Activated T-helper 9 cell treated with anti-CD3 and anti-CD28 coated beads, Interleukin-2, amount 50 U/mL, for 16 hours (primary cell): ENCODE results near the gene THRAP3.

Source experiments
- DNase-seq: peaks from one replicate; pipeline ENCODE4 v3.0.0-alpha.2; 2020; ENCODE audit warnings: low read depth

Gene THRAP3

GRCh38 chr1:36327421-36328087, 103.3 kb downstream of the THRAP3 start:
- no peak for DNase-seq

DNA sequence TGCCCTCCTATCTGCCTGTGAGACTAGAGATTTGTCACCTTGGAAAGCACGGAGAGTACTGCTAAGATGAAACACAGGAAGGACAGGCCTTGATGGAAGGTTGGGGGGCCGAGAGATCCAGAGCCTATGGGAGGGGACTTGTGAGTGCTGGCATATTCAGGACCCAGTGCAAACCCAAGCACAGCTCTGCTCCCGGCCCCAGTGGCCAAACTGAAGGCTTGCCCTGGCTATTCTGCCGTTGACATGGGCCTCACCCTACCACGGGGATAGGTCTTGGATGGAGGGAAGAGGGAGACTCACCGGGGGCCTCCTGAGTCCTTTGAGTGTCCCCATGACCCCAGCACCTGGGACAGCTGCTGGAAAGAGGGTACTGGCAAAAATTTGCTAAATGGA, 103.8 kb downstream of the THRAP3 start:
- DNase-seq, result no peak

GRCh38 chr1:36328713-36329112, 104.5 kb downstream of the THRAP3 start:
- DNase-seq, result no peak

- DNase-seq, result no peak
Observed at GRCh38 chr1:36329817-36330216, 105.6 kb downstream of the THRAP3 start.

GRCh38 chr1:36330940-36331339, 106.7 kb downstream of the THRAP3 start:
- DNase-seq, result no peak

DNA sequence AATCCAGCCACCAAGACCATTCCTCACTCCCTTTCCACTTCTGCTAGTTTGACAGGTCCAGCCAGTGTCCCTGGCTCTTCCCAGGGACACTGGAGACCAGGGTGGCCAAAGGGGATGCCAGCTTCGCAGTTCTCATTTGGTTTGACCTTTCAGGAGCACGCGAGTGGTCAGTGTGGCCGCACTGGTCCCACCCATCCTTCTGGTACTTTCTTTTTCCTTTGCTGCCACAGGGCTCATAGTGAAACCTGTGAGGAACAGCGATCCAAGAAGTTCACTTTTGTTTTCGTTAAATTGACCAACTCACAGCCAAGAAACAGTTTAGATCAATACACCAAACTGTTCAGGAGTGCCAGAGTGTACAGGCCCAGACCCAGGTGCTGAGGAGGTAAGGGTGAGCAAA, 113.6 kb downstream of the THRAP3 start:
- no peak for DNase-seq

GRCh38 chr1:36339215-36339614, 115.0 kb downstream of the THRAP3 start:
- no peak for DNase-seq

DNA sequence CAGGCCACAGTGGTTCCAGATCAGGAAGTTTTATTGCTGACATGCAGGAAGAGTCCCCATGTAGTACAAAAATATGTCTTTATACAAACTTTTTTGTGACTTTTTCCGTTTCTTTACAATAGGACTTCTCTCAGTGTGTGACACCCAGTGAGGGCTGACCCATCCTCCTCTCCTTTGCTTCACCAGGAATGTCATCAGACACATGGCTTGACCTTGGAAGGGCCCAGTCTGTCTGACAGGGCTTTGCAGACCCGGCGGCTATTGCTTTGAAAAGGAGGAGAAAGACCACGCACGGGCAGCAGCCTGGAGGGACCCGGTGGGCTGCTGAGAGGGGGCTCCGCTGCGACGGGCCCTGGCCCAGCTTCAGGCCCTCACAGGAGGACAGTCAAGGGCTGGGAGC, 115.4 kb downstream of the THRAP3 start:
- DNase-seq, result no peak

- no peak for DNase-seq
Observed at GRCh38 chr1:36341626-36342320, 117.5 kb downstream of the THRAP3 start.

GRCh38 chr1:36342426-36343185, 118.4 kb downstream of the THRAP3 start:
- DNase-seq, result peak; percentile 43

DNA sequence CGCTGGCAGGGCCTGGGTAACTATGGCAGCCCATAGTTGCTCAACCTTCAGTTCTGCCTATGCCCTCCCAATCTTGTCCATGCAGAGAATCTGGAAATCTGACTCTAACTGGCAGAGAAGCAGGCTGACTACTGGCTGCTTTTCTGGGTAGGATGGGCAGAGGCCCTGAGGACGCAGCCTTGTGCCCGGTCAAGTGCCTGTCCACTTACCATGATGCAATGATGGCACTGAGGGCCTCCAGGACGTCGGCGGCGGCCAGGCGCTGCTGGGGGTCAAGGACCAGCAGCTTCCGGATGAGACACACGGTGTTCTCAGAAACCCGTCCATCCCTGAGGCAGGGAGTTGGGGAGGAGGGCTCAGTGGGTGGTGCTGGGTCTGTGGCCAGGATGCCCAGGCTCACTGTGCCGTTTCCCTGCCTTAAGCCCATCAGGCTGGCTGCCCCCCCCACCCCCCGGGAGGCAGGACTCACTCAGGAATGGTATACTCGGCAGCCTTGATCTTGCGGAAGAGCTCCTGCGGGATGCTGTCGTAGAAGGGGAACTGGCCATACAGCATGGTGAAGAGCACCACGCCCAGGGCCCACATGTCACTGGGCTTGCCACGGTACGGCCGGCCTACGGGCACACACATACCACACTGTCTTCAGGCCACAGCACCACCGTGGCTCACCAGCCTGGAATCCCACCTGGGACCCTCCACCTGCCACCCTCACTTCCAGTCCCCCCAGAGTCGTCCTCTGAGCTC, 119.6 kb downstream of the THRAP3 start:
- DNase-seq, result no peak

DNA sequence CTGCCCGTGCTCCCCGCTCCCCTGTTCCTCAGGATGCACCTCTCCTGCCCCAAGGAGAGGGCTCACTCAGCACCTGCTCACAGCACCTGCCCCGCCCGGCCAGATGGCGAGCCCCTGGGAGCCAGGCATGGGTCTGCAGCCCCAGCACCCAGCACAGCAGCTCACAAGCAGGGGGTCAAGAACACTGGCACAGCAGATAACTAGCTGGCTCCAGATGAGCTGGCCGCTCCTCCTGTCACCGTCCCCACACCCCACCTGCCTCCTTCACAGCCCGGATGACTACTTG, 120.1 kb downstream of the THRAP3 start:
- no peak for DNase-seq

- no peak for DNase-seq
Observed at GRCh38 chr1:36345353-36345752, 121.1 kb downstream of the THRAP3 start.

GRCh38 chr1:36346741-36347370, 122.6 kb downstream of the THRAP3 start:
- no peak for DNase-seq

DNA sequence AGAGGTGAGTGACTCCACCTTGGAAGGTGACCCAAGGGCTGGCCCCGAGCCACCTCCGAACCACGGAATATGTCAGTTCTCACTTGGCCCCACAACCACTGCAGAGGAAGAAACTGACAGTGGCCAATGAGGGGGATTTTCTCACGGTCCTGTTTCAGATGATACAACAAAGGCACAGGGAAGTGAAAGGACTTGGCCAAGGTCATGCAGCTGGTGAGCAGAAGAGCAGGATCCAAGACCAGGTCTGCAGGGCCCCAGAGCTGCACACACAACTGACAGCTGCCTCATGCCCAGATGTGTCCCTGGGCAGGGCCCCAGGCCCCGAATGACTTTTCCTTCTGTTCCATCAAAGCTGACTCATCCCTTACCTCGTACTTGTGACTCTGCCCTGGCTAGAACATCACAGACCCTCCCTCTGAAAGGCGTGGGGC, 125.0 kb downstream of the THRAP3 start:
- no peak for DNase-seq

DNA sequence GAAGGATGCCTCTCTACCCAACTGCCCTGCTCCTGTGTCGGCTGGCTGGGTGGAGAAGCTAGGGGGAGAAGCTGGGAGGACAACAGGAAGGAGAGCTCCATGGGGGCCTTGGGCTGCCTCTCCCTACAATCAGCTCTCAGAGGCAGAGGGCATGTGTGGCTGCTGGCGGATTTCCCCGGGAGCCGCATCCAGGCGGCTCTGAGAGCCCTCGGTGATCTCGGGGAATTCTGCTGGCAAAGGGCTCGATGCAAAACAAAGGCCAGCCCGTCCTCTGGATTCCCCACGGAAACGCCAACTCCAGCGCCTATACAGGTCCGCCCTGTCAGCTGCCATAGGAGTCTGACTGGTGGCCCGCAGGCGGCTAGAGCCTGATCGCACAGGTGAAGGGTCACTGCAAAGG, 125.6 kb downstream of the THRAP3 start:
- DNase-seq, result no peak

GRCh38 chr1:36350659-36351226, 126.5 kb downstream of the THRAP3 start:
- no peak for DNase-seq

DNA sequence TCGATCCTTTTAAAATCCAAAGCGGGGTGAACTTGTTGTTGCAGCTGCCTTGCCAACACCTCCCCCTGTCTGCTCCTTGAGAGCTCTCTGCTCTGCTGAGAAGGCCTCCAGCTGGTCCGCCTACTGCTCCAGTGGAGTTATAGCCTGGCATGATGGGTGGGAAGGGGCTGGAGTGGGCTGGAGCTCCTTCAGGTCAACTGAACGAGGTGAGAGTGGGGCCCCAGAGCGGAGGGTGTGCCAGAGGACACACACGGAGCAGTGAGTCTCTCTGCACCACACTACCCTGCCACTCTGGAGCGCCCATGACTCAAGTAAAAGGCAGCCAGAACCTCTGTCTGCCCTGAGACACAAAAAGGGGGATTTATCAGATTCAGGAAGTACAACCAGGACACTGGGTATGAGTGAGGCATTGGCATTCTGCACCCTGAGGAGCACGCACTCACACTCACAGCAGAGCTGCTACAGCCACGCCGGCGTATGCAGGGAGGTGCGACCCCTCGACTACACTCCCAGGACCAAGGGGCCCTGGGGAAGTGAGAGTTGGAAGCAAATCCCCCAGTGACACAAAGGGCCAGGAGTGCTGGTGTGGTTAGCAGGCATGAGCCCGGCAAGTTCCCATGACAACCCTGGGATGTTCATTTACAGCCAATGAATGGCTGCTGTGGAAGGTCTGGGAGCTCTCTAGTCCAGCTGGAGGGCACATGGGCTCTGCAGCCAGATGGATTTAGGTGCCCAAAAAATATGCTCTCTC, 127.2 kb downstream of the THRAP3 start:
- DNase-seq, result no peak

DNA sequence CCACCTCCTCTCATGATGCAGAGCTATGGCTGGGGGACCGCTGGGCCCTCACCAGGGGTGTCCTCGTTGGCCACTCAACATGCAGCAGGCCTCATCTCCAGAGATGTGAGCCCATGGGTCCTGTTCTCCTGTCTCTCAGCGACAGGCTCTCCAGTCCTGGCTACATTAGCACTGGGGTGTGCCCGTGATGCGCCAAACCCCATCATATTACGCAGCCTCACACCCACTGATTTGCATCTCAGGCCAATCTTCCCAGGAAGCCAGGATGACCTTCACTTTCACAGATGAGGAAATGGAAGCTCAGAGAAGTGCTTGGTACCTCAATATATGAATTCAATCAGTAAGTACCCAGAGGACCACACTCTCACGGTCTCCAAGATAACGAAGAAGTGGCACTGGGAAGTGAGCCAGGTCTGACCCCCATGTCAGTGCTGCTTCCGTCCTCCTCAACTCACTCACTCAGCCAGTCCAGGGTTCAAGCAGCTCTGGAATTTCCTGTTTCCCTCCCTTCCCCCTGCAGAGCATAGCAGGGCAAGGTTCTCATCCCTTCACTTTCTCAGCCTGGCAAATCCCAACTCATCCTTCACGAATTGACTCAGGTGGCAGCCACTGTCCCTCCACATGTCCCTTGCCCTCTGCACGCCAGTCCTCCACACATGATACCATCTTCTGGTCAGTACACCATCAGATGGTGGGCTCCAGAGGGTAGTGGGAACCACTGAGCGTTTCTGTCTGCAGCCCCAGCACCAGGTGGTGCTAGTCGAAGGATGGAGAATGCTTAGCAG, 128.1 kb downstream of the THRAP3 start:
- DNase-seq, result no peak
